ENCODE data around the gene SPATS2.
A peak's percentile ranks its signal among the peaks of the same experiment; 100 is the strongest.

Gene SPATS2

GRCh38 chr12:49342914-49343731 lies 24.1 kb upstream of the SPATS2 start:
- TF ChIP-seq ZFX (IDR thresholded peaks at IDR 0.05; ENCODE audit: borderline replicate concordance) (no peak), CTCF (IDR thresholded peaks at IDR 0.05) (no peak)
- peak overlapping the region; percentile 95; the same call in 1 of the 2 replicates for H3K27ac ChIP-seq

- H3K27ac ChIP-seq = peak overlapping the region; percentile 95
- TF ChIP-seq ZFX (IDR thresholded peaks at IDR 0.05; ENCODE audit: borderline replicate concordance) (no peak), CTCF (IDR thresholded peaks at IDR 0.05) (no peak)
Observed at GRCh38 chr12:49344486-49345050, 22.7 kb upstream of the SPATS2 start.

GRCh38 chr12:49345051-49345824 lies 22.0 kb upstream of the SPATS2 start:
- H3K27ac ChIP-seq = peak overlapping the region; percentile 95
- no peak for TF ChIP-seq CTCF (IDR thresholded peaks at IDR 0.05)
- no peak for TF ChIP-seq ZFX (IDR thresholded peaks at IDR 0.05; ENCODE audit: borderline replicate concordance)

- peak overlapping the region; percentile 95 for H3K27ac ChIP-seq
- no peak for TF ChIP-seq CTCF (IDR thresholded peaks at IDR 0.05)
Observed at GRCh38 chr12:49345825-49346658, 21.2 kb upstream of the SPATS2 start.

GRCh38 chr12:49346659-49347310 lies 20.5 kb upstream of the SPATS2 start, which contains the start of gene DNAJC22:
DNAJC22 (plus strand) TSS chr12:49346888; CDS start chr12:49348873, 1,985 bp downstream.
- H3K27ac ChIP-seq = peak within 1 kb of the TSS; percentile 95
- TF ChIP-seq ZFX (IDR thresholded peaks at IDR 0.05; ENCODE audit: borderline replicate concordance) (no peak), CTCF (IDR thresholded peaks at IDR 0.05) (no peak)
